Adipose tissue (tissue), 3 donors: ENCODE results near the gene TRIM15. TPM values are rescaled to one million over a fixed set of nuclear protein-coding genes. Genes with fewer than 3 reads are reported as not detected.

ENCODE experiments used
- H3K27ac ChIP-seq: one replicate; pipeline ENCODE4 v1.5.1; 2013; ENCODE audit warnings: low read depth, low read length
- WGBS, 3 donors: extraction: QIAGEN DNeasy Blood & Tissue Kit; methylation state at CpG; one replicate each; pipeline ENCODE4 v1.1.7; 2013; 5-methylcytosine and 5-hydroxymethylcytosine counted together
- polyA plus RNA-seq, 3 donors: library from polyadenylated mRNA; stranded (reverse); fragments of 200-250 nt; gene quantifications; one replicate each; pipeline ENCODE4 v1.2.3, GENCODE V29; 2013
- donor health status: healthy with polysubstance abuse.
- donor health status: Bipolar disorder and iron deficiency.
- donor health status: healthy.

The TRIM15 gene
- polyA plus RNA-seq, 3 donors, result not detected

DNA sequence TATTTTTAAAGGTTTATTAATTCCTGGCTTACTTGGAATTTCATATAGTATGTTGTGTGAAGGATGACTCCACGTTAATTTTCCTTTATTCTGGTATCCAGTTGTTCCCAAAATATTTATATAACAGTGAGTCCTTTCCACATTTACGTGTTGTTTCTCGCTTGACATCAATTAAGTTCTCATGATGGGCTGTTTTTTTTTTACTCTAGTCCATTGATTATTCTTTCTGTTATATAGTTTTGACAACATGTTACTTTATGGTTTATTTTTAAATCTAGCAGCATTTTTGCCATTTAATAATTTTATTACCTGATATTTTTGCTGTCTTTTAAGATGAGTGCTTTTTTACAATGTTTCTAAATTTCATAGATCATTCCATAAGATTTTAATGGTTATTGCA, 20.7 kb upstream of the TRIM15 start:
- H3K27ac ChIP-seq, result no peak overlapping the region
- 73 to 82% (median 80%) methylated on average over 3 of the region's 3 CpGs for WGBS, 3 donors

DNA sequence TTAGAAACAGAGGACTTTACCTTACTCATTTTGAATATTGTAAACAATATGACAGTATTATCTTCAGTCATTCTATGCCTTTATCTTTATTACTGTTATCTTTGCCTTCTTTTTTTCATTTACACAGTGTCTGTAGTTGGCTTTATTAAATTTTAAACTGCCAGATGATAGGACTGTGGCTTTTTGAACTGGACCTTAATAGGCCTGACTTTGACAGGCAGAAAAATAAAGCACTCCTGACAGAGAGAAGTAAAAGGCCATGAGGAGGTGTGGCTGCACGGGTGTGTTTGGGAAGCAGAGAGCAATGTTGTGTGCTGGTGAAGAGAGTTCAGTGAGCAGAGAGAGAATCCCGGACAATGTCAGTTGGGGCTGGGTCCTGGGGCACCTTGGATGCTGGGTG, 19.6 kb upstream of the TRIM15 start:
- no peak overlapping the region for H3K27ac ChIP-seq
- 65 to 71% (median 66%) methylated on average over 2 of the region's 2 CpGs for WGBS, 3 donors

DNA sequence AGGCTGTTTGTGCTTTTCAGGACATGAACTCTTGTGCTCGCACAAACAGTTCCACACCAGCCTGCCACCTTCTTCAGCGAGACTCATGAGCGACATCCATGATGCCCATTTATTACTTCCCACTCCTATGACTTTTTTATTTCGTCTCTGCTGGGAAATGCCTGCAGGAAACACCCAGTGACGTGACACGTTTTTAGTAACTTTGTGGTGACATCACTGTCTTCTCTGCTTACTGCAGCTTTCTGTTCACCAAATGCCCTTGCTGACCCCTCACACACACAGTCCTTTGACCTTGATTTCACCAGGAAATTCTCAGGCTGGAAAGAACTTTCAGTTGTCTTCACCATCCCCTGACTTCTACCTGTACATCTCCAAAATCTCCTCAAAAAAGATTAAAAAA, 18.5 kb upstream of the TRIM15 start:
- no peak overlapping the region for H3K27ac ChIP-seq
- WGBS, 3 donors, result 52 to 73% (median 65%) methylated on average over 6 of the region's 6 CpGs

DNA sequence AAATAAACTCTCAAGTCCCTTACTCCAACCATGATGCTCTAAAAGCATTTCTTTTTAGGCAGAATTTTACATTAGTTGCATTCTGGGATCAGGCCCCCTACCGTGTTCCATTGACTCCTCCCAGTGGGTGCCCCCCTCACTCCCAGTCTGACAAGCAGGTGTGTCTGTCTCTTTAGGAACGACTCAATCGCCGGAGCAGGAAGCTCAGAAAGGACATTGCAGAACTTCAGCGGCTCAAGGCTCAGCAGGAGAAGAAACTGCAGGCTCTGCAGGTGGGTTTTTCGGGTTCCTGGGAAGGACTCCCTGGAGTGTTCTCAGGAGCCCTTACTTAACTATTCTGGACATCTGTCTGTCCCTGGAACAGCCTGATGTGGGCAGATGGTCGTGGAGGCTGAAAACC, 17.5 kb upstream of the TRIM15 start:
- 43 to 60% (median 56%) methylated on average over 7 of the region's 7 CpGs for WGBS, 3 donors
- H3K27ac ChIP-seq, result no peak overlapping the region

DNA sequence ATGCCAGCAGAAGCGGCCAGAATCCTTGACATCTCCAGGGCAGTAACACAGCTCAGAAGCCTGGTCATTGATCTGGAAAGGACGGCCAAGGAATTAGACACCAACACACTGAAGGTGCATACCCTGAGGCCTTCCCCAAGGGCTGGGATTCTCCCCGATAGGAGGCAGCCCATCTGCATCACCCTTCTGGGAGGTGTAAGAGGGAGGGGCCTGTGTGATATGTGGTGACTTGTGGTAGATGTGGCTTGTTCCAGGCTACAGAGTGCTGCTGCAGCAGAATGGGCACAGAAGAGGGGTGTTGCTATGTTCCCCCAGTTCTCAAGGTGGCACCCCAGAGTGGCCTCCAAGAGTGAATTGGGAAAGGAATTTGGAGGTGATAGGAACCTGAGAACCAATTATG, 16.2 kb upstream of the TRIM15 start:
- WGBS, 3 donors, result 69 to 83% (median 75%) methylated on average over 3 of the region's 3 CpGs

DNA sequence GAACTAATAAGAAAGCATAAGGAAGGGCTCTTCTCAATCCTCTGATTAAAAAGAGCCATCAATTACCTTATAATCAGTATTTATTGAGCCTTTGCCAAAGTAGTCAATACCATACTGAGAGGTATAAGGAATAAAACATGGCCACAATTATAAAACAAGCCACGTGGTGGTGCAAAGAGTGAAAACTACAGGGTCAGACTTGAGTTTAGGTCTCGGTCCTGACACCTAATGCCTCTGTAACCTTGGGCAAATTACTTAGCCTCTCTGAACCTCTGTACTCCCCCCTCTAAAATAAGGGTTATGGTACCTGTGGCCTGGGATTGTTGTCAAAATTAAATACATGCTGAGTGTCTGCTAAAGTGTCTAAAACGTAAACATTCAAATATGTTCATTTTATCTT, 14.1 kb upstream of the TRIM15 start:
- no peak overlapping the region for H3K27ac ChIP-seq
- 55 to 70% (median 64%) methylated on average over 3 of the region's 3 CpGs for WGBS, 3 donors

More for the DNA sequence above, 16.2 kb upstream of the TRIM15 start:
- H3K27ac ChIP-seq, result no peak overlapping the region

DNA sequence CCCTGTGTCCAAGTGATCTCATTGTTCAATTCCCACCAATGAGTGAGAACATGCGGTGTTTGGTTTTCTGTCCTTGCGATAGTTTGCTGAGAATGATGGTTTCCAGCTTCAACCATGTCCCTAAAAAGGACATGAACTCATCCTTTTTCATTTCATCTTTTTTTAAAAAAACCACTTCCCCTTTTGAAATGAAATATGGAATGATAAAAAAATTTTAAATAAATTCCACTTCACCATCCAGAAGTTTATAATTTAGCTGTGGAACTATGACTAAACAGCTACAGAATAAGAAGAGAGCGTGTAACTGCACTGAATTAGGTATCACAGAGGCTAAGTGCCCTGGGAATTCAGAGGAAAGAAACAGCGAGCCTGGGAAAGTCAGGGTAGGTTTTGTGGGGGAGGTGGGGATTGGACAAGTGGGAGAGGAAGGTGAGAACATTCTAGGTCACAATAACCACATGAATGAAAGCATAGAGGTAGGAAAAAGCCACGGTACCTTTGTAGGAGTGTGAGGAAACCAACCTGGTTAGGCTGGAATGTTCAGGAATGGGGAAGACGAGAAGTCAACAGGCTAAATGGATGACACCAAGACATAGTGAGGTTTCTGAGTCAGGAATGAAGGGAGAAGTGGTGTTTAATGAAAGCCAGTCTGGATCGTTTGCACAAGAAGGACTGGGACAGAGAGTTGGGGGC, 13.3 kb upstream of the TRIM15 start:
- no peak overlapping the region for H3K27ac ChIP-seq
- 64 to 67% (median 66%) methylated on average over 7 of the region's 7 CpGs for WGBS, 3 donors

DNA sequence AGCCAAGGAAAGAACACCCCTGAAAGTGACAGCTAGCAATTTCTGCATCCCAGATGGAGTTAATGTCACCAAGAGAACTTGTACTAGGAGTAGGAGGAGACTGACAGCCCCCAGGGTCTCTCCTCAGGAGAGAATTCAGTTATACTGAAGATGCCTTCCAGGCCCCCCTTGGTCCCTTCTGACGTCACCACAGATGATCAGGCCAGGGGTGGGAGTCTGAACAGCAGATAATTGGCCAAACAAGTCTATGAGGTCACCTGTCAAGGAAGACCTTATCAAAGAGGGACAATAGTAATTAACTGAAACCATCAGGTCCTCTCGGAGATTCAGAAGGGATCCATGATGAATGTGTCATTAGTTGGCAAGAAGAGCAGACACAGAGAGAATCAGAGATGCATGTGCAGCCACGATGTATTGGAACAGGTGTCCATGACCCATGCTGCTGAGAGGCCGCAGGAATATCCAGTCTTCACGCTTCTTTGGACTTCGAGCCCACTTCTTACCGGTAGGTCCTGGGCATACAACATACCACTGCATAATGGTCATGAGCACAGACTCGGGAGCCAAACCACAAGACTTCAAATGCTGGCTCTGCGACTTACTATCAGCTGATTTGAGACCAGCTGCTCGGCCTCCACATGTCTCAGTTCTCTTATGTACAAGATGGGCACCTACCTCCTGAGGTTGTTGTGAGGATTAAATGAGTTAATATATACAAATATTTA, 12.5 kb upstream of the TRIM15 start:
- 81 to 87% (median 82%) methylated on average over 10 of the region's 10 CpGs for WGBS, 3 donors
- H3K27ac ChIP-seq, result no peak overlapping the region

DNA sequence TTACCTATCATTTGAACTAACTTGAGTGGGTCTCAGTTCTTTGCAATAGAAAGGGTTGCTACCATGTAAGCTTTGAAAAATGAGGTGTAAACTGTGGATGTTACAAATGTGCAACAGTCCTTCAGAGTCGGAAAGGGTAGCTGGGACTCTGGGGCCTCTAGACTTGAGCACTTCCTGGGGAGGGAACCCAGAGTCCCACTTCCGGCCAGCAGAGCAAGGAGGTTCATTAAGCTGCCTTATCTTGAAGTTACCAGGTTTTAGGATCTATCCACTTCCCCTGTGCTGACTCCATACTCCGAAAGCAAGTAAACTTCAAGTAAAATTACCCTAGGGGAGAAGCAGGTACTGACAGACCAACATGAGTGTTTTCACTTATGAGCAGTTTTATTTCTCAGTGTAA, 11.8 kb upstream of the TRIM15 start:
- 34 to 63% (median 55%) methylated on average over 3 of the region's 3 CpGs for whole genome bisulfite sequencing, 3 donors
- H3K27ac ChIP-seq, result no peak overlapping the region

DNA sequence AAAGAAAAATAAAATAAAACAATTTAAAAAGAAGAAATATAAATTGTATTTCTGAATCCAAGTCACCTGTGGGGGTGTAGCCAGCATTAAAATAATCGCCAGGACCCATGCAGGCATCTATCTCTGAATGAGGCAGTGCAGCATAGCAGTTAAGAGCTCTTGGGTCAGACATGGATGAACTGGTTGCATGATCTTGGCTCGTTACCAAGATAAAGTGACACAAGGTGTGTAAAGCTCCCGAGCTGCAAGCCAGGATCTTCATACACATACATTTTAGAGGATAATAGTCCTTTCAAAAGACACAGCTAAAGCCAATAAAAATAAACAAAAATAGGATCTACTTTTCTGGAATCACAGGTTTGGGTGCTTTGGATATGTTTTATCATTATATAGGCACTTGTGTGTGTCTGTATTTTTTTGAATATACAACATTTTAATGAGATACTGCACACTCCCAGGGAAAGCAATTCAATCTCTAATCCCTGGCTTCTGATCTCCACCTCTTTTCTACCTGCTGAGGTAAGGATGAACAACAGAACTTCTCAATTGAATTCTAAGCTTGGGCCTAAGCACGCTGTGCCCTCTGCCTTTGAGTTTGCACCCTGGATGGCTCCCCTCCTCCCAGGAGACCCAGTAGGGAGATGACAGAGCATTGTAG, 11.2 kb upstream of the TRIM15 start:
- H3K27ac ChIP-seq, result no peak overlapping the region
- 52 to 71% (median 58%) methylated on average over 4 of the region's 4 CpGs for whole genome bisulfite sequencing, 3 donors

DNA sequence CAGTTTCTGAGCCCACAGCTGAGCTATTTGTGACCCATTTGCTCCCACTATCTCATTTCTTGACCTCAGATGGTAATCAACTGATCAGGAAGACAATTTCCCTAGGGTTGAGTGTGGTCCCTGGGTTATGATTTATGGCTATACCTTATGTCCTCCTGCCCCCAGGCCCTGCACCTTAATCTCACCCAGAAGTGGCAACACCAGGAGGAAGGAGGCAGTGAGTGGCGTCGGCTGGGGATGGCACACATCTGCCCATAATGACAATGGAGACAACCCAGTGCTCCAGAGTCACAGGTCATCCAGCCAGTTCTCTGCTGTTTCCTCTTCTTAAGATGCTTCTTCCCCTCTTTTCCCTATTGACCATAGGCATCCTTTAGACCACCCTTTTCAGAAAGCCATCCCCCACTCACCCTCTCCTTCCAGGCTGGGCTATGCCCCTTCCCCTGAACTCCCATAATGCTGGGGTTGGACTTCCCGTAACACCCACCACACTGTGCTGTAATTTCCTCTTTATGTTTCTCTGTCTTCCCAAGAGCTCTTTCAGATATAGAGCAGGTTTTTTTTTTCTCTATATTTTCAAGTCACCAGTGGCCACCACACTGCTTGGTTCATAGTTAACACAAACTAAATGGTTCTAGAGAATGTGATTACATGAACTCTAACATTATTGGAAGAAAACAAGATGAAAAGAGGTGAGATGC, 10.3 kb upstream of the TRIM15 start:
- 56 to 85% (median 61%) methylated on average over 3 of the region's 3 CpGs for WGBS, 3 donors
- no peak overlapping the region for H3K27ac ChIP-seq

DNA sequence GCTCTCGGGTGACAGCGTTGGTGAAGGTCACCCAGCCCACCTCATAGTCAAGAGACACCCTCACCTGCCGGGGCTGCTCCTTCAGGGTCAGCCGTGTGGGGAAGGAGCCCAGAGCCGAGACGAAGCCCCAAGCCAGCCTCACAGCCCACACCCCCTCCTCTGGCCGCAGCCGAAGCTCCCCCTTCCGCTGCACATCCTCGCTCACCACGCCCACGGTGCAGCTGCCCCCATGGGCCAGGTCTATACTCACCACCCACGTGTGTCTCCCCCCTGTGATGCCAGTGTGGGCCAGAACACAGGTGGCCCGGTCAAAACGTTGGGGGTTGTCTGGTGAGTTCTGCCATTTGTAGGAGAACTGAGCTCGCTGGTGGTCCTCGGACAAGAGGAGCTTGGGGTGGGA, 9.3 kb upstream of the TRIM15 start:
- WGBS, 3 donors, result 68 to 93% (median 89%) methylated on average over 16 to 17 of the region's 17 CpGs
- H3K27ac ChIP-seq, result no peak overlapping the region

DNA sequence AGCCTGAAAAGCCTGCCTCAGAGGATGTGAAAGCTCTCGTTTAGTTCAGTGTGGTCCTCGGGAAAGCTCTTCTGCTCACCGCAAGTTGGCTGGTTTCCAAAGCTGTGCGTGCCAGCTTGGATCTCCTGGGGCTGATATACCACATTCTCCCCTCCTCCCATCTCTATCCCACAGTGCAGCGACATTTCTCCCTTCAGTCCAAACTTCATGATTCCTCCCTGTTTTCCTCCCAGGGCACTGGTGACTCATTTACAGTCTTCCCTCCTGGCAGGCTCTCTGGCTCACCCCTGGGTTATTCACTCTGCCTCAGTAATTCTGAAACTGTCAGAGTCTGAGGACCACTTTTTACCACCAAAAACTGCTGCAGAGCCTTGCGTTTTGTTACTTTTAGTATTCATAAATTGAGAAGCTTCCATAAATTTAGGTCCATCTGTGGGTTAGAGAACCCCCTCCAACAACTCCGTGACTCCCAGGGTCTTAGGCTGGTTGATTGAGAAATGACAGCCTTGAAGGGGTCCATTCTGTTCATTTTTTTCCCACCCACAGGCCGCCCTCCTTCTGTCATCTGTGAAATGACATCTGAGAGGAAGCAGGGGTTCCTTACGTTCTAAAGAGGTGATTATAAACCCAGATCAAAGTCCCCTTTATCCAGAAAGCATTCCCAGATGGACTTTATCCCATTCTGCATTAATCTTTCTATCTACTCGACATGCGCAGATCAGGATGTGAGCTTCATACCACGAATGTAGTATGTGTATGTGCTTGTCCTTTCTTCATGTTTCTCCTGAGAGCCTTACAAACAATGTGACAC, 8.4 kb upstream of the TRIM15 start:
- 37 to 66% (median 62%) methylated on average over 12 of the region's 12 CpGs for WGBS, 3 donors
- H3K27ac ChIP-seq, result no peak overlapping the region

DNA sequence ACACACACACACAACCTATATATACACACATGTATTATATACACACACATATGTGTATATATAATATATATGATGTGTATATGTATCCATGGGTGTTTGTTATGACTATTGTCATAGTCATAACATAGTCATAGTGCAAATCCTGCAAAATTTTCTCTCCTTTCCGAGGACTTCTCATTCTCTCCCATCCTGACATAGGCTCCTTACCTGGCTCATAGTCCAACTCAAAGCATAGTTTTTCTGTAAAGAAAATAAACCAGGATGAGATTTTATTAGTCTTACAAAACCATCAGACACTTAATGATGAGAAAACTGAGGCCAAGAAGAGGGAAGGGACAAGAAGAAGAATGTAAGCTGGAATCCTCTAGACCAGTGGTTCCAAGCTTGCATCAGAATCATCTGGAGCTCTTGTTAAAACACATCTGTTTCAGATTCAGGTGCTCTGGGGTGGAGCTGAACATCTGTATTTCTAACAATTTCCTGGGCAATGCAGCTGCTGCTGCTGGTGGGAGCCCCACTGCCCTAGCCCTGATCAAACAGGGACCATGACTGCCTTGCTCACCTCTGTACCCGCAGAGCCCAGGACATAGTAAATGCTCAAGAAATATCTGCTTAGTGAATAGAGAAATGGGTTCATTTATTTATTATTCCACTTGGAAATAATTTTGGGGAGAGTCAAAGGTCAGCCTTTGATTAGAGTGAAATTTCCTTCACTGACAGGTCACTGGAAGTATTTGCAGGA, 7.7 kb upstream of the TRIM15 start:
- H3K27ac ChIP-seq, result no peak overlapping the region
- 84 to 93% (median 92%) methylated on average over 2 of the region's 2 CpGs for WGBS, 3 donors

DNA sequence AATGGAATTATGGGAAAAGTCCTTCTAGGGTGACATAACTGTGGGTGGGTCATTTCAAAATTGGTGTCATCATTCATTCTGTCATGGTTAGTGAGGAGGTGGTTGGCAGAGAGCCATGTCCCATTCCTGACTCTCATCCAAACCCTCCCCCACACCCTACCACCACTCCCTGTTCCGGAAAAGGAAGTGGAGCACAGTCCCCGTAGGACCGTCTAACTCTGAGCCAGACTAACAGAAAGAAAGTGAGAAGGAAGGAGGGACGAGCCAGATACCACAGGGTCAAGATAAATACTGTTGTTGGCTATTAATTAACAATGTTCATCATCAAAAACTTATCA, 7.1 kb upstream of the TRIM15 start:
- WGBS, 3 donors, result 10 to 22% (median 16%) methylated on average over 4 of the region's 4 CpGs

DNA sequence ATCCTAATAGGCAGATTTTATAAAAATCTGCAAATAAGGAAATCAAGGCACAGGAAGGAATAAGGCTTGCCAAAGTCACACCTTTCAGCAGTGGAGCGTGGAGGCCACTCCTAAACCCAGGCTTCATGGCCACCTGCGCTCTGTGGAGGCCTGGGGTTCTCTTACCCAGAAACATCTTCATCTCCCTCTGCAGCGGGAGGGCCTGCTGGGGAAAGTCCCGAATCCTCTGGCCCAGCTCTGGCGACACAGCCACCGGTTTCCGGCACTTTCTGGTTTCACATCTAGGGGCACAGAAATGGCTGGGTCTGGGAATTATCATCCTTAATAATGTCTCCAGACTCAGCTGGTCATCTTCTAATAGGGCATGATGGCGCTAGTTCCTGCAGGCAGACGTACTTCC, 6.6 kb upstream of the TRIM15 start:
- H3K27ac ChIP-seq, result no peak overlapping the region
- WGBS, 3 donors, result 78 to 90% (median 89%) methylated on average over 9 of the region's 9 CpGs

More for the DNA sequence above, 7.1 kb upstream of the TRIM15 start:
- no peak overlapping the region for H3K27ac ChIP-seq

DNA sequence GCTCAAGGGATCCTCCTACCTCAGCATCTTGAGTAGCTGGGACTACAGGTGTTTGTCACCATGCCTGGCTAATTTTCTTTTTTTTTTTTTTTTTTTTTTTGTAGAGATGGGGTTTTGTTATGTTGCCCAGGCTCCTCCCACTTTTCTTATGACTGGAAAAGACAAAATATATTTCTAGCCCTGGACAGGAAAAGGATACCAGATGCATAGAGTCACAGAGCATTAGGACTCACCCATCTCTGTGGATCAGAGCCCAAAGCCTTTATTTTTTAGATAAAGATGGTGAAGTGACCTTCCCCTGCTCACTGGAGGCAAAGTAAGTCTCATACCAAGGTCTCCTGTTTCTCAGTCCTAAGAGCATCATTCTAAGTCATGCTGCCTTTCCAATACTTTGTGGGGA, 5.8 kb upstream of the TRIM15 start:
- H3K27ac ChIP-seq, result no peak overlapping the region

DNA sequence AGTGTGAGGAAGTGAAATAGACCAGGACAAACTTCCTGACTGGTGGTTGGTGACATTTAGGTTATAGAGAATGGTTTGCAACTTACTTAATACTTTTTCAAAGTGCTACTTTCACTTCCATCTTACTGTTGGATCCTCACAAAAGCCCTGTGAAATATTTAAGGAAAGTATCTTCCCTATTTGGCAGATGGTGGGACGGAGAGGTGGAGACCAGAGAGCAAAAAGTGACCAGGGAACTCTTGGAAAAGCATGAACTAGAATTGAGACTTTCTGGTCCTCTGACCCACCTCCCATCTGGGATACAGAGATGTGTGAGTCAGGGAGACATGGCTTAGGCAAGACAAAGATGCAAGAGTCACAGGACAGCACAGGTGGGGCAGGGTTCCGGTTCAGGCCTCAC, 5.3 kb upstream of the TRIM15 start:
- no peak overlapping the region for H3K27ac ChIP-seq
- 69 to 89% (median 81%) methylated on average over 2 of the region's 2 CpGs for WGBS, 3 donors
